ENCODE data around the gene FCHO1.
A peak's percentile ranks its signal among the peaks of the same experiment; 100 is the strongest.

The FCHO1 gene

GRCh38 chr19:17734146-17734545 is 17.1 kb upstream of the FCHO1 start:
- no peak for DNase-seq

- DNase-seq, result no peak
Measured at GRCh38 chr19:17735410-17735809, 15.9 kb upstream of the FCHO1 start.

GRCh38 chr19:17737690-17738153 is 13.6 kb upstream of the FCHO1 start:
- DNase-seq, result no peak

DNA sequence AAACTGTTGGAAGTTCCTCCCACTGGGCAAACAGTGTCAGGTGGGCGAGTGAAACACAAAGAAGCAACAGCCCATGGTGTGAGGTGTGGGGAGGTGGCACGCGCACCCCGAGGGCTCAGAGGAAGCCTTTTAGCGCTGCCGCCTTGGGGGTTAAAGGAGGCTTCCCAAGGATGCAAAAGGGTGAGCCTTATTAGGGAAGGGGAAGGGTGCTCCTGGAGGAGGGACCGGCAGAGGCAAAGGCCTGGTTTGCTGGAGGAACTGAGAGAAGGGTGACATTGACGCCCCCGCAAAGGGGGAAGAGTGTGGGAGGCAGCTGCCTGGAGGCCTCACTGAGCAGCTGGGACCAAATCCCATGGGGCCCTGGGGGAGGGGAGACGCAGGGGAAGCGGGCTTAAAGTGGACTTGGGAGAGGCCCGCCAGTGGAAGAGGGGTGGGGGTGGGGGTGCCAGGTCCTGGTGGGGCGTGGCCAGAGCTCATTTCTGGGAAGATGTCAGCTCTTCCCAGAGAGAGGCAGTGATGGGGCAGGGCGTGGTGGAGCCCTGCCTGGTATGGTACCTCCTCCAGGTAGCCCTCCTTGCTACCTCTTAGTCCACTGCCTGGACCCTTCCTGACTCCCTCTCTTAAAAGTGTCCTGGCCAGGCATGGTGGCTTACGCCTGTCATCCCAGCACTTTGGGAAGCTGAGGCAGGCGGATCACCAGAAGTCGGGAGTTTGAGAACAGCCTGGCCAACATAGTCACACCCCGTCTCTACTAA is 12.0 kb upstream of the FCHO1 start:
- peak in 6 of 51 donors; percentile 7 to 19 (median 12) for DNase-seq

DNA sequence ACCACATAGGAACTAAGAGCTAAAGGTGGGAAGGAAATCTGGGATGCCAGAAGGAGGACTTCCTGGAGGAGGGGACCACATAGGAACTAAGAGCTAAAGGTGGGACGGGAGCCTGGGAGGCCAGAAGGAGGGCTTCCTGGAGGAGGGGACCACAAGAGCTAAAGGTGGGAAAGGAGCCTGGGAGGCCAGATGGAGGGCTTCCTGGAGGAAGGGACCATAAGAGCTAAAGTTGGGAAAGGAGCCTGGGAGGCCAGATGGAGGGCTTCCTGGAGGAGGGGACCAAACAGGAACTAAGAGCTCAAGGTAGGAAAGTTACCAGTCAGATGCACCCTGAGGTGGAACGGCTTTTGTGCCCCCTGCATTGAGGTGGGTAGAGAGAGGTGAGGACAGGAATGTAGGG is 9.8 kb upstream of the FCHO1 start:
- no peak for DNase-seq

GRCh38 chr19:17743874-17744580 is 7.2 kb upstream of the FCHO1 start:
- no peak for DNase-seq

GRCh38 chr19:17747205-17748098 is 3.8 kb upstream of the FCHO1 start:
- peak; percentile 31 to 98 (median 91) for DNase-seq

DNA sequence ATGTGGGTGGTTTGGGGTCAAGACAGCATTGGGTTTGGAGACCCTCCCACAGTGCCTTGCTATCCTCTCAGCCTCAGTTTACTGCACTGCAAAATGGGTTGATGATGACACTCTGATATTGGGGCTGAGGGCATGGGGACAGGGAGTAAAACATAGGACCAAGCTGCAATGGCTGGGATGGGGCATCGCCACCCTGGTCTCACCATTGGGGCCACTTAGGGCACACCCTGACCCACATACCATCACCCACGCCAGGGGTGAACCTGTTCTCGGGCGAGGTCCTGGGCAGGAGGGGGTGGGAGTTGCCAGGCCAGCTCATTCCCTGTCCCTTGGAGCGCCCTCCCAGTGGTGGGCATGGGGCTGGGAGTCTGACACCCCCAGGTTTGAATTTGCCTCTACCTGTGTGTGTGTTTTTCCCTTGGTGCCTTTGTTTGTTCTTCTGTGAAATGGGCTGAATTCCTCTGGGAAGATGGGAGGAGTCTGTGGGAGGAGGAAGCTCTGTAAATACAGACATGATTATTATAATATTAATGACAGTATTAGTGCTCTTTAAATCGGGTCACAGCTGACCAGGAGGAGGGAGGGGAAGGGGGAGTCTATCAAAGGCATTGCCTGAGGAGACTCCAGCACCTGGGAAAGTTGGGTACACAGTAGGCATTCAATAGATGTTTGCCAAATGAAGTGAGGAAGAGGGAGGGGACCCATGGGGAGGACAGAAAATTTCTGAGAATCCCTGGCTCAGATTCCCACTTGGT is 2.2 kb upstream of the FCHO1 start:
- peak in 1 of 51 donors; percentile 28 for DNase-seq

DNA sequence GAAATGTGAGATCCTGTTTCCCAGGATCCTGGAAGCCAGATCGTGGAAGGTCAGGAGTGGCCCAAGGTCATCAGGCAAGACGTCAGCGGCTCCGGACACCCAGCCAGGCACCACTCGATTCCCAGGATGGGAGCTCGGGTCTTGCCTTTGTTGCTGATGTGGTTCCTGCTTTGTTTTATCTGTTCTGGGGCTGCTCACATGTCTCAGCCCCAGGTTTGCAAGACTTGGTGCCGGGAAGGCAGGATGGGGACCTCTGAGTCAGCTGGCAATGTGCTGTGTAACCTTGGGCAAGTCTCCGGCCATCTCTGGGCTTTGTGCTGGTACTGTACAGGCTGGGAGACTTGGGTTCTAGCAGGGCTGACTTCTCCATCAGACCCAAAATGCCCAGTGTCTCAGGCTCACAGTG is 1.4 kb upstream of the FCHO1 start:
- peak in 10 of 51 donors; percentile 4 to 49 (median 16) for DNase-seq

DNA sequence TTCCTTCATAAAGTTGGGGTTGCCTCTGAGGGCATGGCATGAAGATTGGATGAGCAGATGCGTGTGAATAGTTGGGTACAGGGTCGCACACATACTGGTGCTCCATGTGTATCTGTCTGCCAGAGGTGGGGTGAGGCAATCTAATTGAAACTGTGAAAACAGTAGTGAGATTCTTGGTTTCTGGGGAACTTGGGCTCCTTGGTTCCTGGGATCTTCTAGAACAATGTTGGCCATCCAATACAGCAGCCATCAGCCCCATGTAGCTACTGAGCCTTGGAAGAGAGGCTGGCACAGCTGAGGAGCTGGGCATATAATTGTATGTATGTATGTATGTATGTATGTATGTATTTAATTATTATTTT is 616 bp downstream of the FCHO1 start:
- DNase-seq, result peak in 2 of 51 donors; percentile 17 to 39

DNA sequence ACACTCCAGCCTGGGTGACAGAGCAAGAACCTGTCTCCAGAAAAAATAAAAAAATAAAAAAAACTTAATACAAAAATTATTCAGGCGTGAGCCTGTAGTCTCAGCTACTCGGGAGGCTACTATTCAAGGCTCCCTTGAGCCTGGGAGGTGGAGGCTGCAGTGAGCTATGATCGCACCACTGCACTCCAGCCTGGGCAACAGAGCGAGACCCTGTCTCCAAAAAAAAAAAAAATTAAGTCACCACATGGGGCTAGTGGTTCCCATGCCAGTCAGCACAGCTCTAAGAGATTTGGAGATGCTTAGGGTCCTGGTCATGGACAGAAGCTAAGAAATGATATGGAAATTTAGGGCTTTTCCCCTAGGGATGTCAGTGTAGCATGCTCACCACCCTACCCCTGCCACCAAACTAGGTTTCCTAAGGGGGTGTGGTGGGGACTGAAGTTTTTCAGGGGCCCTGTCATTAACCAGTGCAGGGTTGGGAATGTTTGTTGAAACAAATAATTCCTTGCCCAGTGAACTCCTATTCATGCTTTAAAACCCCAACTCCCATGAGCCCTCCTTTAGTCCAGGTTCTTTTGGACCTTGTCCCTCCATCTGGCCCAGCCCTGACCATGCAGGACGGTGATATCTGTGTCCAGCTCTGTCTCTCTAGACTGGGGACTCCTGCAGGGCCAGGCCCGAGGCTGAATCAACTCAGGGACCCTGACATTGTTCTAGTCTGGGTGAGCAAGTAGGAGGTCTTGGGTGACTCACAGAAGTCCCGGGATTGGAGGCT is 1.8 kb downstream of the FCHO1 start:
- DNase-seq, result no peak

DNA sequence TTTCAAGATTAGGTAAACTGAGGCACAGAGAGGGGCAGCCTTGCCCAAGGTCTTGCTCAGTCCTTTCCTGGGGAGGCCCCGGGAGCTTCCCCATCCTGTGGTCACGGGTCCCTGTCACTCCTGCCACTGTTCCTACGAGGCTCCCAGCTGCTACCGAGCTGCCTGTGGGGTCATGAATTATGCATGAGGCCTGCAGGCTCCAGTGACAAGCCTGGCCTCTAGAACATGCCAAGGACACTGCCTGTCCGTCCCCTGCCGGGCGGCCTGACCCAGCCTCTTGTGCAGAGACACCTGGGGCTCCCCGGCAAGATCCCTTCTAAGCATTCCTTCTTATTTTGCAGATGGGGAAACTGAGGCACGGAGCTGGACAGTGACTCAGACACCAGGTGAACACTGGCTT is 2.7 kb downstream of the FCHO1 start:
- DNase-seq, result peak in 43 of 51 donors; percentile 4 to 90 (median 66)

GRCh38 chr19:17754634-17755442 is 3.6 kb downstream of the FCHO1 start:
- no peak for DNase-seq

DNA sequence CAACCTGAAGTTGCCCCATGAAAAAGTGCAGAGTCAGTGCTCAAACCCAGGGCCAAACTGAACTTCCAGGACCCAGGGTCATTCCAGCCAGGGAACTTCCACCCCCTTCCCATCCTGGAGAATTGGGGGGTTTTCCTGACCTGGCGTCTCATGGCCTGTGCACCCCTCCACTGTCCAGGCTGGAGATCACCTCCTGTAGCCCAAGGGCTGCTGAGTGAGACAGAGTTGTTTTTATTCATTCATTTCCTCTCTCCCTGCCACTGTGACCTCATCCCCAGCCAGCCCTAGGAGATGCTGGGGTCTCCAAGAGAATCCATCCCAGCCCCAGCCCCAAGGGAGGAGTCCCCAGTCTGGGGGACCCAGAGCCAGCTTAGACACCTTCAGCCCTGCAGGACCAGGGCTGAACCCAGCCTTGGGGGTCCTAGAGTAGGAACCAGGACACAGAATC is 4.2 kb downstream of the FCHO1 start:
- DNase-seq, result peak in 1 of 51 donors; percentile 47

- DNase-seq, result peak; percentile 18 to 95 (median 75)
Measured at GRCh38 chr19:17755977-17756670, 4.8 kb downstream of the FCHO1 start.

GRCh38 chr19:17757125-17757524 is 5.8 kb downstream of the FCHO1 start:
- peak; percentile 50 to 98 (median 88) for DNase-seq

DNA sequence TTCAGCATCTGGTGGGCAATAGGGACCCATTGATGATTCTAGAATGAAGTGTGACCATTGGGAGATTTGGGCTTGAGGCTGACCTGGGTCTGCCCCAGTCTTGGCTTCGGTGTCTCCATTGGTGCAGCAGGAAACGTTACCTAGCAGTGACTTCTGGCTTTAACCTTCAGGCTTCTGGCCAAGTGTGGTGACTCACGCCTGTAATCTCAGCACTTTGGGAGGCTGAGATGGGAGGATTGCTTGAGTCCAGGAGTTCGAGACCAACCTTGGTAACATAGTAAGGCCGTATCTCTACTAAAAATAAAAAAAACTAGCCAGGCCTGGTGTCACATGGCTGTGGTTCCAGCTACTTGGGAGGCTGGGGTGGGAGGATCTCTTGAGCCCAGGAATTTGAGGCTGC is 7.2 kb downstream of the FCHO1 start:
- DNase-seq, result no peak

- DNase-seq, result no peak
Measured at GRCh38 chr19:17761148-17761547, 9.9 kb downstream of the FCHO1 start.

Data from hypothalamus (tissue), 51 donors.